Lung (tissue), 12 donors: ENCODE data around the gene SAMD11. TPM values are rescaled to one million over a fixed set of nuclear protein-coding genes. Genes with fewer than 3 reads are reported as not detected.

Experiments
- ATAC-seq: fragments of 200-7000 bp; cut with Tn5 transposase; one replicate; pipeline ENCODE4 v1.9.1; 2020; ENCODE audit warnings: moderate number of reproducible peaks; ENCODE audit not compliant: insufficient read depth, low FRiP score
- DNase-seq, 3 donors: peaks; one replicate each; pipeline ENCODE4 v3.0.0-alpha.2; 2013 to 2017
- H3K27ac ChIP-seq, 2 donors: one replicate each; pipeline ENCODE4 v1.5.1; 2013; ENCODE audit warnings: mild to moderate bottlenecking in 2 of 2, moderate library complexity in 2 of 2, control low read depth in 1 of 2, inconsistent platforms in 1 of 2, low read depth in 1 of 2, low read length in 1 of 2
- H3K27me3 ChIP-seq, 3 donors: one replicate each; pipeline ENCODE4 v1.5.1; 2013; ENCODE audit warnings: low read length in 2 of 3; ENCODE audit not compliant: control insufficient read depth in 3 of 3, insufficient read depth in 3 of 3
- H3K36me3 ChIP-seq, 4 donors: one replicate each; pipeline ENCODE4 v1.5.1; 2013; ENCODE audit warnings: low read length in 4 of 4, mild to moderate bottlenecking in 1 of 4, moderate library complexity in 1 of 4; ENCODE audit not compliant: control insufficient read depth in 4 of 4, insufficient read depth in 4 of 4
- H3K4me1 ChIP-seq, 5 donors: one replicate each; pipeline ENCODE4 v1.5.1; 2013; ENCODE audit warnings: low read length in 5 of 5, mild to moderate bottlenecking in 2 of 5, moderate library complexity in 1 of 5; ENCODE audit not compliant: control insufficient read depth in 5 of 5, insufficient read depth in 5 of 5
- H3K4me3 ChIP-seq: one replicate; pipeline ENCODE4 v1.5.1; 2013; ENCODE audit warnings: mild to moderate bottlenecking, control low read depth, moderate library complexity
- H3K9ac ChIP-seq, 2 donors: one replicate each; pipeline ENCODE4 v1.5.1; 2013; ENCODE audit warnings: low read length in 2 of 2, control low read depth in 1 of 2; ENCODE audit not compliant: insufficient read depth in 1 of 2
- H3K9me3 ChIP-seq, 4 donors: one replicate each; pipeline ENCODE4 v1.5.1; 2013; ENCODE audit warnings: low read length in 3 of 4, mild to moderate bottlenecking in 1 of 4, moderate library complexity in 1 of 4; ENCODE audit not compliant: control insufficient read depth in 4 of 4, insufficient read depth in 3 of 4
- WGBS, 2 donors: extraction: QIAGEN DNeasy Blood & Tissue Kit; methylation state at CpG; one replicate each; pipeline ENCODE4 v1.1.7; 2013; 5-methylcytosine and 5-hydroxymethylcytosine counted together
- polyA plus RNA-seq, 2 donors: library from polyadenylated mRNA; stranded (reverse); fragments of 200-250 nt; gene quantifications; one replicate each; pipeline ENCODE4 v1.2.1, GENCODE V29; 2013
- total RNA-seq, 2 donors: library from RNA; depleted of rRNA in 1 of 2; stranded (reverse); fragments of >200 nt in 1 of 2; gene quantifications; one replicate each; pipeline ENCODE4 v1.2.1, GENCODE V29; 2014 to 2021
- TF ChIP-seq, protein P1 (sequence below): IDR thresholded peaks from 2 replicates; pipeline ENCODE4 v1.5.1; 2012; ENCODE audit warnings: mild to moderate bottlenecking; ENCODE audit errors: control extremely low read depth, extremely low read depth
- donor health status: control.
- donor health status: control.
- donor health status: Bipolar disorder and iron deficiency.
- donor health status: healthy.
- donor health status: DM: yes; HTN: yes; CAD: no.

The SAMD11 gene
- total and polyA plus RNA-seq, 4 donors: 3.7 to 26.3 (median 5.8) TPM

DNA sequence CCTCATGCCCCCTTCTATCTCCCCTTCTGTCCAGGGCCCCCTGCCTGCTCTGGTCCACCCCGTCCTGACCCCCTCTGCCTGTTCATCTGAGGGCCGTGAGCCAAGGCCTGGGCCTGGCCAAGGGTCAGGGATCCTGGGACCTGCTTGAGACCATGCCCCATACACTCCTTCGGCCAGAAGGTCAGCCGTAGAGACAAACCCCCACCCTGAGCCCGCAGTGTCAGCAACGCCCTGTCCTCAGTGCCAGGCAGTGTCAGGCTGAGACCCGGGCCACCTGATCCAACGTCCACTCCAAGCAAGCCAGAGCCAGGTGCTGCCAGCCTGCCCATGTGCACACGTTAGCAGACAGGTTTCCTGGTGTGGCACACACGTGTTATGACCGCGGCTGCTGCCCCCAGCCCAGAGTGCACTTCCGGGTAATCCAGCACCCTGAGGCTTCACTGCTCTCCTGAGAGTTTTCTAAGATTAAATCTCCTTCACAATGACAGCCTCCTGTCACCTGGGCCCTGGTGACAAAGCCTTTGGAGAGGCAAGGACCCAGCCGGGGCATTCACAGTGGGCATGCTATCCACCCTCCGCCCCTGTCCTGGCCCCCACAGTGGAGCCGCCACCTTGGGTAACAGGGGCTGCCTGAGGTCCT lies 10.1 kb upstream of the SAMD11 start:
- Histone ChIP-seq H3K9me3 (no peaks in the 10 kb centered on the region), H3K4me1 (peaks cover 0 to 61% (median 9%) of the 10 kb centered on the region in 5 donors), H3K27ac (no peak overlapping the region), H3K4me3 (no peak overlapping the region), H3K36me3 (no peaks in the 10 kb centered on the region), H3K27me3 (peaks cover 0 to 16% (median 0%) of the 10 kb centered on the region in 3 donors), H3K9ac (no peak overlapping the region)
- TF ChIP-seq, protein P1, sequence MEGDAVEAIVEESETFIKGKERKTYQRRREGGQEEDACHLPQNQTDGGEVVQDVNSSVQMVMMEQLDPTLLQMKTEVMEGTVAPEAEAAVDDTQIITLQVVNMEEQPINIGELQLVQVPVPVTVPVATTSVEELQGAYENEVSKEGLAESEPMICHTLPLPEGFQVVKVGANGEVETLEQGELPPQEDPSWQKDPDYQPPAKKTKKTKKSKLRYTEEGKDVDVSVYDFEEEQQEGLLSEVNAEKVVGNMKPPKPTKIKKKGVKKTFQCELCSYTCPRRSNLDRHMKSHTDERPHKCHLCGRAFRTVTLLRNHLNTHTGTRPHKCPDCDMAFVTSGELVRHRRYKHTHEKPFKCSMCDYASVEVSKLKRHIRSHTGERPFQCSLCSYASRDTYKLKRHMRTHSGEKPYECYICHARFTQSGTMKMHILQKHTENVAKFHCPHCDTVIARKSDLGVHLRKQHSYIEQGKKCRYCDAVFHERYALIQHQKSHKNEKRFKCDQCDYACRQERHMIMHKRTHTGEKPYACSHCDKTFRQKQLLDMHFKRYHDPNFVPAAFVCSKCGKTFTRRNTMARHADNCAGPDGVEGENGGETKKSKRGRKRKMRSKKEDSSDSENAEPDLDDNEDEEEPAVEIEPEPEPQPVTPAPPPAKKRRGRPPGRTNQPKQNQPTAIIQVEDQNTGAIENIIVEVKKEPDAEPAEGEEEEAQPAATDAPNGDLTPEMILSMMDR: no peak
- 60 to 79% methylated on average over 16 of the region's 16 CpGs for WGBS, 2 donors
- ATAC-seq (no peak), DNase-seq (peak in 1 of 3 donors; percentile 14)

DNA sequence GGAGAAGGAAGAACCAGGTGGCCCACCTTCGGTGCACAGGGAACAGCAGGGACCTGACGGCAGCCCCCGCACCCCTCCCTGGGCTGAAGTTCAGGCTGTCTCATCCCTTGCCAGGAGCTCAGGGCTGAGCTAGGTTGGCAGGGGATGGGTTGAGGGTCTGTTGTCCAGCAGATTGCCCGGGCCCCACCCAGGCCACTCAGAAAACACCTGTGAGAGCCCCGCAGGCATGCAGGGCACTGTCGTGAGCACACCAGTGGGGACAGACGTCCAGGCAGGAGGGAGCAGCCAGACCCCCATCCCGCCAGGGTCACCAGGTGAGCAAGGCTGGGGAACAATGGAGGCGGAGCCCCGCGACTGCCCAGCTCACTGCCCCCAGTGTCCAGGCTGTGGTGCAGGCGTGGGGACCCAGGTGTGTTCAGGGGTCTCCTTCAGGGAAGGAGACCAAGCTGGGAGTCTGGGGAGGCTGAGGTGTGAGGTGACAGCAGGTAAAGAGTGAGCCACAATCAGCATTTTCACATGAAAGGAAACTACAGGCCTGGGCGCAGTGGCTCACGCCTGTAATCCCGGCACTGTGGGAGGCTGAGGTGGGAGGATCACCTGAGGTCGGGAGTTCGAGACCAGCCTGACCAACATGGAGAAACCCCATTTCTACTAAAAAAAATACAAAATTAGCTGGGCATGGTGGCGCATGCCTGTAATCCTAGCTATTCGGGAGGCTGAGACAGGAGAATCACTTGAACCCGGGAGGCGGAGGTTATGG lies 9.4 kb upstream of the SAMD11 start:
- H3K9me3 ChIP-seq: no peaks in the 10 kb centered on the region

DNA sequence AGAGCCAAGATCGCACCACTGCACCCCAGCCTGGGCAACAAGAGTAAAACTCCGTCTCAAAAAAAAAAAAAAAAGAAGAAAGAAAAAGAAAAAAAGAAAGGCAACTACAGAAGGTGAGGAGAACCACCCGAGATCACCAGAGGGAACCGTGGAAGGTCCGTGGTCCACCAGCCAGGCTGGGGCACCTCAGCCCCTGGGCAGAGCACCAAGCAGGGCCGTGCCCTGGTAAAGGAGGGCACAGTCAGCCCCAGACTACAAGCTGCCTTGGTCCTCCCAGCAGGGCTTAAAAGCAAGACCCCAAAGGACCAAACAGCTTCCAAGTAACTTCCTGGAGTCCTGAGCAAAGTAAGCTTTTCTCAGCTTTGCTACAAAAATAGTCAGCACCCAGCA lies 8.8 kb upstream of the SAMD11 start:
- WGBS, 2 donors: 73 to 74% methylated on average over 6 of the region's 6 CpGs
- TF ChIP-seq, protein P1: no peak
- ATAC-seq (no peak), DNase-seq (no peak)
- no peaks in the 10 kb centered on the region for H3K36me3 ChIP-seq
- no peak overlapping the region for H3K9ac ChIP-seq
- H3K4me1 ChIP-seq: peaks cover 0 to 73% (median 10%) of the 10 kb centered on the region in 5 donors
- no peaks in the 10 kb centered on the region for H3K9me3 ChIP-seq
- no peak overlapping the region for H3K4me3 ChIP-seq
- H3K27me3 ChIP-seq: peaks cover 0 to 16% (median 0%) of the 10 kb centered on the region in 3 donors
- no peak overlapping the region for H3K27ac ChIP-seq

More for the DNA sequence above, 9.4 kb upstream of the SAMD11 start:
- TF ChIP-seq, protein P1: no peak
- H3K4me1 ChIP-seq: peaks cover 0 to 67% (median 9%) of the 10 kb centered on the region in 5 donors
- no peaks in the 10 kb centered on the region for H3K36me3 ChIP-seq
- no peak overlapping the region for H3K9ac ChIP-seq
- WGBS, 2 donors: 74 to 88% methylated on average over 21 of the region's 21 CpGs
- no peak overlapping the region for H3K4me3 ChIP-seq
- DNase-seq (peak in 1 of 3 donors; percentile 10), ATAC-seq (no peak)
- no peak overlapping the region for H3K27ac ChIP-seq
- H3K27me3 ChIP-seq: peaks cover 0 to 16% (median 0%) of the 10 kb centered on the region in 3 donors
